Activated T-cell treated with anti-CD3 and anti-CD28 coated beads, Interleukin-2, amount 50 U/mL, for 1 hour (primary cell): Measurements from ENCODE around the gene NLRP6.

Source experiments
- DNase-seq: peaks from one replicate; pipeline ENCODE4 v3.0.0-alpha.2; 2020

NLRP6 gene

DNA sequence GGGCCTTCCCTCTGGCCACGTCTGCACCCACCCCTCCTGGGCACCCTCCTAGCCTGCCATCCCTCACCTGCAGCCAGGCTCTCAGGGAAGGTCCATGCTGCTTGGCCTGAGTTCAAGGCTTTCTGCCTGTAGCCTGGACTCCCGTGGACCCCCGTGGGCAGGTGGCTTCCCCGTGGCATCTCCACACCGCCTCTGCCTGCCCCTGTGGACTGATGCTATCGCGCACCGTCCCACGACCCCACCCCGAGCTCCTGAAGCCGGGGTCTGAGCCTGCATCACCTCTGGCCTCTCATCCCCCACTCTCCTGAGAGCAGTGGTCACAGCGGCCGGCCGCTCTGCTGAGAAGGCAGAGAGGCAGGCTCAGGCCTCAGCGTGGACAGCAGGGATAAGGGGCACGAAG, 16.6 kb downstream of the NLRP6 start:
- peak; percentile 29 for DNase-seq

GRCh38 chr11:295351-296170, 17.4 kb downstream of the NLRP6 start:
- DNase-seq = peak; percentile 35

- peak; percentile 51 for DNase-seq
These were observed 18.2 kb downstream of the NLRP6 start for GRCh38 chr11:296171-297050.

- no peak for DNase-seq
These were observed 18.9 kb downstream of the NLRP6 start for GRCh38 chr11:297051-297585.

GRCh38 chr11:297586-298405, 19.6 kb downstream of the NLRP6 start:
- peak; percentile 58 for DNase-seq

DNA sequence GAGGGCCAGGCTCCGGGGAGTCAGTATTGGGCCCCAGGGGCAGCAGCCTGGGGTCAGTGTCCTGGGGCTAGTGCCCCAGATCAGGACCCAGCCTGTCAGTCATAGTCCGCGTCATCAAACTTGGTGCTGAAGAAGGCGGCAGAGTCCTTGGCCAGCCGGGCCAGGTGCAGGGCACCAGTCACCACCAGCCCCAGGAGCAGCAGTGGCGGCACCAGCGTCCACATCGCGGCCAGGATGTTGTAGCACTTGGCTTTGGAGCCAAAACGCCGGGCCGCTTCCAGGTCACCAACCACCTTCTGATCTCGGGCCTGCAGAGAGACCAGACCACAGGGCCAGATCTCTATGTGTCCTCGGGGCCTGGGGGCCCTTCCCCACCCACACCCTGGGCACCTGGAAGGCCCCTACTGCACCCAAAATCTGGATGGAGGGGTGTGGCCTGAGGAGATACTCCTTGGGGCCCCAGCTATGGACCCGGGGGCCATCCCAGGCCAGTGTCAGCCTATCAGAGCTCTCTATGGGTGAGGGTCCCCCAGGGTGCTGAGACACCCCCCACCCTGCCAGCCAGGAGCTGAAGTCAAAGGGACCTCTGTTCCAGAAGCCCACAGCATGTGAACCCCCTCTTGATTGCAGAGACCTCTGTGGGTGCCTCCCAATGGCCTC, 20.3 kb downstream of the NLRP6 start:
- DNase-seq = peak; percentile 60

DNA sequence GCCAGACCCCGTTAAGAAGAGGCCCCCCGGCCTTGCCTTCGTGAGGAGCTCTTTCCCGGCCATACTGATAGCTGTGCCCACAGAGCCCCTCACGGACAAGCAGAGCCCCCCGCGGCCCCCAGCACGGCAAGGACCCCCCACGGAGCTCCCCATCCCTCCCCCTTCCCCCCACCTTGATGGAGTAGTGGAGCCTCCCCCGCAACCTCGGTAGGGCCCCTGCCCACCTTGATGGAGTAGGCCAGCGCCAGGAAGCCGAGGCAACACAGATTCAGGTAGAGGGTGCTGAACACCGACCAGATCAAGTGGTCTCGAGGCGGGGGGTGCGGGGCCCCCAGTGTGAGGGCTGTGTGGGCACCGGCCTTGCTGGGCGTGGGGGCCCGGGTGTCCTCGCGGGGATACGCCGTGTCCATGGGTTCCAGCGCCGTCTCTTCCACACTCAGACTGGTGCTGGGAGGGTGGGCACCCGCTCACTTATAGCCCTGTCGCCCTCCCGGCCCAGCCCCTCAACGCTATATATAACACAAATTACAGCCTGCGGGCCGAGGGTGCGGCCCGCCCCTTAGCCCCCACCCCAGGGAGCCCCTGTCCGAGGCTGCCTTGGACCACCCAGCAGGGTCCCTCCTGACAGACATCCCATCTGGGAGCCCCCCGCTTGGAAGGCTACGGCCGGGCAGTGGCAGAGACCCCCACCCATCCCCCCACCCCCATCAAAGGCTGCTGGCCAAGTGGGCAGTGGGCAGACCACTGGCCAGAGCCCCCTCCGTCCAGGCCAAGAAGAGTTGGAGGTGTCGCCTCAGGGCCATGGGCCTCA, 21.1 kb downstream of the NLRP6 start, which contains the start of gene IFITM5:
Gene IFITM5 (minus strand): TSS at position 446 of the 811 bp plus-strand sequence. CDS start 36 bp downstream, at position 410.
- DNase-seq = peak; percentile 51

GRCh38 chr11:299951-300735, 21.9 kb downstream of the NLRP6 start:
- DNase-seq = peak; percentile 54

- no peak for DNase-seq
These were observed 25.2 kb downstream of the NLRP6 start for GRCh38 chr11:303363-303762.

DNA sequence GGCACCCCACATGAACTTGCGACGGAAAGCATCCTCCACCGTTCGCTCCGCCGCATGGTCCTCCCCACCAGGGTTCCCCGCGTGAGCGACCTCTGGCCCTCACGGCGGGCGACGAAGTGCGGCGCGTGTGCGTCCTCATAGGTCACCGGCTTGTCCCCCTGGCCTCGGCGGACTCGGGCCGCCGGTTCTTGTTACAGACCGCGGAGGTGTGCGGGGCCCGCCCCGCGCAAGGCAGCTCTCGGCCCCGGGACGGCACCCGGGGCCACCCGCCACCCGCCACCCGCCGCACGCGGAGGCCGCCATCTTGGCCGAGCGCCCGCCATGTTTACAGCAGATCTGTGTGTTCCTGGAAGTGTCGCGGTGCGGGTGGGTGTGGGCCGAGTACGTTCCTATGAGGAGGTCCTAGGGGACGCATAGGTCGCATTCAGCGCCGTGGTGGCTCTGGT, 25.9 kb downstream of the NLRP6 start:
- DNase-seq = no peak

DNA sequence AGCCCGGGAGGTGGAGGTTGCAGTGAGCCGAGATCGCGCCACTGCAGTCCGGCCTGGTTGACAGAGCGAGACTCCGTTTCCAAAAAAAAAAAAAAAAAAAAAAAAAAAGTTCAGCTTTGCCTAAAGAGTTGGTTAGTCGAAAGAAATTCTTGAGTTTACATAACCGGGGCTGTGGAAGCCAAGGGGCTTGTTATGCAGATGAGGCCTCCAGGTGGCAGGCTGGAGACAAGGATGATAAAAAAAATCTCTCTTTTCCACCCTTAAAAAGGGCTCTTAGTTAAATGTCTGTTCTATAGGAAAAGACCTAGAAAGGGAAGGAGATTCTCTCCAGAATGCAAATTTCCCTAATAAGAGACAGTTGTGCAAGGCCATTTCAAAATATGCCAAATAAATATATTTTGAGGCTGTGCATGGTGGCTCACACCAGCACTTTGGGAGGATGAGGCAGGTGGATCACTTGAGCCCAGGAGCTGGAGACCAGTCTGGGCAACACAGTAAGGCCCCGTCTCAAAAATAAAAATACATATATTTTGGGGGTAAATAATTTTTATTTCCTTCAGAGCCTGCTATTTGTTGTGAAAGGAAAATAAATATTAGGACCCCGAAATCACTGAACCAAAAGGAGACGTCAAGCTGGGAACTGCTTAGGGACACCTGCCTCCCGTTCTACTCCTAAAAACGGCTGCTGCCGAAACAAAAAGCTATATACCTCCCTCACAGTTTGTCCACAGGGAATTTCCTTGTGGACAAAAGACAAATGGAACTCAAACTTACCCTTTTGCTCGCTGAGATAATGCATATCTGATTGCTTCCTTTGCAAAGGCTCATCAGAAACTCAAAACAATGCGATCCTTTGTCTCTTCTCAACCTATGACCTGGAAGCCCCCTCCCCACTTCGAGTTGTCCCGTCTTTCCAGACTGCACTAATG, 27.0 kb downstream of the NLRP6 start:
- DNase-seq = peak; percentile 68

DNA sequence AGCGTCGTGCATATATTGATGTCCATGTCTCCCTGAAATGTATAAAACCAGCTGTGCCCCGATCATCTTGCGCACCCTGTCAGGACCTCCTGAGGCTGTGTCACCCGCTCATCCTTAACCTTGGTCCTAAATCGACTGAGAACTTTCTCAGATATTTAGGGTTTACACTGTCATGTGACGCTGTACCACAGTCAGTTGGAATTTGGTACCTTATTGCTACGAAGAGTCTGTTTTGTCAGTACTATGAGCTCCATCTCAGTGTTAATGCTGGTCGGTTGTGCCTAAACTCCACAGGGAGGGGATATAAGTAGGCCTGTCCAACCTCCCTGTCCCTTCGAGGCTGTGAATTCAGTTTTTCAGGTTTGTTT, 27.6 kb downstream of the NLRP6 start:
- no peak for DNase-seq

- no peak for DNase-seq
These were observed 28.6 kb downstream of the NLRP6 start for GRCh38 chr11:306645-307371.

GRCh38 chr11:307766-308708, 29.8 kb downstream of the NLRP6 start, which contains the start of gene IFITM2:
Gene IFITM2, plus strand, starts transcription at chr11:307816. Its CDS starts 377 bp downstream, at chr11:308193.
- DNase-seq = peak; percentile 64

DNA sequence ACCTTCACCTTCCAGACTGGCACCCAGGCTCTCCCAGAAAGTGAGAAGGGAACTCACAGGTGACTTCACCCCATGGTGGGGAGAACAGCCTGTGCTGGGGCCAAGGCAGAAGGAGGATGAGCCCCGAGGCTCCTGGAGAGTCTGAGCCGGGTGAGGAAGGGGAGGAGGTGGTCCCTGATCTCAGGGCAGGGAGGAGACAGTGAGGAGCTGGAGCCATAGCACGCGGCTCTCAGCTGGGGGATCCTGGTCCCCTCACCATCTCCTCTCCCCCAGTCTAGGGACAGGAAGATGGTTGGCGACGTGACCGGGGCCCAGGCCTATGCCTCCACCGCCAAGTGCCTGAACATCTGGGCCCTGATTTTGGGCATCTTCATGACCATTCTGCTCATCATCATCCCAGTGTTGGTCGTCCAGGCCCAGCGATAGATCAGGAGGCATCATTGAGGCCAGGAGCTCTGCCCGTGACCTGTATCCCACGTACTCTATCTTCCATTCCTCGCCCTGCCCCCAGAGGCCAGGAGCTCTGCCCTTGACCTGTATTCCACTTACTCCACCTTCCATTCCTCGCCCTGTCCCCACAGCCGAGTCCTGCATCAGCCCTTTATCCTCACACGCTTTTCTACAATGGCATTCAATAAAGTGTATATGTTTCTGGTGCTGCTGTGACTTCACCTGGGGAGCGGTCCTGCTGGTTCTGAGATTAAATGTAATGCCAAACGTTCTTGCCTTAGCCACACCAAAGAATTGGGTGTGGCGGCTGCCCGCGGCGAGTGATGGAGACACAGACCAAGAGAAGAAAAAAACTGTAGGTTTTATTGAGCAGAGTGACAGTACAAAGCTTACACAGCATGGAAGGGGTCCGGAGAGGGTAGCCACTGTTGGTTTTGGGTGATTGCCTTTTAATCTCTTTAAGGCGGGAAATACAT, 30.8 kb downstream of the NLRP6 start:
- DNase-seq = peak; percentile 61
